H1 (cell line): Measurements from ENCODE around the gene ARSB. TPM values are rescaled to one million over a fixed set of nuclear protein-coding genes. Genes with fewer than 3 reads are reported as not detected.

Experiments used
- ATF2 ChIP-seq: IDR thresholded peaks from 2 replicates; pipeline ENCODE4 v1.6.1; 2012; ENCODE audit warnings: low read length, inconsistent platforms
- ATF3 ChIP-seq: IDR thresholded peaks from 2 replicates; pipeline ENCODE4 v1.6.1; 2011; ENCODE audit warnings: low read depth, mild to moderate bottlenecking, low read length; ENCODE audit not compliant: insufficient read depth
- KDM1A ChIP-seq: fragments of 200-600, 300-600 bp; sonication (generic); IDR thresholded peaks from 2 replicates; pipeline ENCODE4 v1.7.1; 2016; ENCODE audit warnings: mild to moderate bottlenecking, low read length, borderline replicate concordance
- KDM5A ChIP-seq: fragments of 200-600 bp; IDR thresholded peaks from 2 replicates; pipeline ENCODE4 v1.7.1; 2012; ENCODE audit warnings: mild to moderate bottlenecking, low read length, inconsistent platforms, mixed read lengths
- SRF ChIP-seq: IDR thresholded peaks from 2 replicates; pipeline ENCODE4 v1.6.1; 2011; ENCODE audit warnings: mild to moderate bottlenecking, low read depth, low read length, moderate library complexity
- polyA plus RNA-seq, 7 experiments: library from polyadenylated mRNA; depleted of rRNA in 3 of 7; stranded (reverse) in 5 of 7; unstranded in 2 of 7; fragments of >200 nt in 5 of 7; fragments of 200-250 nt in 2 of 7; gene quantifications; 1 replicate in 5 of 7; 2 replicates in 1 of 7; 4 replicates in 1 of 7; pipeline versions ENCODE4 v1.2.1 to v1.2.3, GENCODE V29; 2011 to 2013; ENCODE audit warnings: missing spikeins in 2 of 7, mixed read lengths in 2 of 7
- total RNA-seq: library from RNA; stranded (reverse); fragmentation: NEBNext Ultra II Directional; extraction: Animal tissue kit (Norgen Biotek cat#: 25700); gene quantifications from 2 replicates; pipeline ENCODE4 v1.2.1, GENCODE V29; 2021

Gene ARSB
- total and polyA plus RNA-seq, 2 of the 8 experiments (the other 6 are each of a cell fraction or from before 2014, with no cell fraction given) = 6.4 to 13.9 TPM

GRCh38 chr5:78757269-78758053 lies 227.6 kb downstream of the ARSB start (continued):
- TF ChIP-seq SRF = no peak
- no peak for TF ChIP-seq ATF2
- no peak for TF ChIP-seq KDM5A
- no peak for TF ChIP-seq ATF3
- TF ChIP-seq KDM1A = no peak
